GM11168 (cell line): ENCODE results near the gene PIK3C2A.

Experiments used
- in situ Hi-C: fragments of 300-500 bp; cut with MboI; formaldehyde crosslinking; loops from one replicate; pipeline ENCODE4 v1.12.0; 2022; ENCODE audit warnings: low sequenced_read_pairs; ENCODE audit not compliant: unreplicated experiment

The PIK3C2A gene

DNA sequence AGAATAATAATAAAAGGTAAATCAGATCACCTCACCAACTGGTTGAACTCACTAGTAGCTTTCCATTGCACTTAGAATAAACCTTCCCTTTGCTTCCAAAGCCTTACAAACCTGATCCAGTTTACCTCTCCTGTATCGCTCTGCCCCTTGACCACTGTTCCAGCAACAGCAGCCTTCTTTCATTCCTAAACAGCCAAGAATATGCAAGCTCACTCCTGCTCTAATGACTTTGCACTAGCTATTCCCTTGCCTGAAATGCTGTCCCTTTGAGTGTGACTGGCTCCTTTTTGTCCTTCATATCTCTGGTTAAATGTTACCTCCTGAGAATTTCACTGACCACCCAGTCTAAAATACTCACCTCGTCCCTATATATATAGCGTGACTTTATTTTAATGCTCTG, 9.6 kb upstream of the PIK3C2A start:
- in situ Hi-C loops = no loop called here

DNA sequence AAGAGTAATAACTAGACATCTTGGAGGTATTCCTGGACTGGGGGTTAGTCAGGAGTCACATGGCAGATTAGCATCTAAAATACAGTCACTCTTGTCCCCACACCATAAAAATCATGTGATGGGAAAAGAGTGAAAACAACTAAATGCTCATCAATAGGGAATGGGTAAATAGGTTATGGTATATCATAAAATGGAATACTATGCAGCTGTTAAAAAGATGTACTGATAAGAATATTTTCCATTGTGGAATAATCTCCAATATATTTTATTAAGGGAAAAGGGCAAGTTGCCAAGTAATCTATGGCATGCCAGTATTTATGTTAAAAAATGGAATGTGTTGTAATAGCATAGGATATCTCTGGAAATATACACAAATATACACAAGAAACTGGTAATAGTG, 6.6 kb upstream of the PIK3C2A start:
- in situ Hi-C loops = no loop called here

DNA sequence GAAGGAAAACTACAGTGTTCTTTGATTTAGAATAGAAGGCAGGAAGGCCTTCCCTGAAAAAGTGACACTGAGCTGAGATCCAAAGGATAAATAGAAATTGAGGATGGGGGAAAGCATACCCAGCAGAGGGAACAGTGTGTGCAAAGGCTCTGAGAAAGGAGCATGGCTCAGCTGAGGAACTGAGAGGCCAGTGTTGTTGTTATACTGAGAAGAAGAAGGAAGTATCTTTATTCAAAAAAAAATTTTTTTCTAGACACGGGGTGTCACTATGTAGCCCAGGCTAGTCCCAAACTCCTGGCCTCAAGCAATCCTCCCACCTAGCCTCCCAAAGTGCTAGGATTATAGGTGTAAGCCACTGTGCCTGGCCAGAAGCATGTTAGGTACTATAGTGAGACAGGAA, 3.5 kb upstream of the PIK3C2A start:
- in situ Hi-C loops = no loop called here

DNA sequence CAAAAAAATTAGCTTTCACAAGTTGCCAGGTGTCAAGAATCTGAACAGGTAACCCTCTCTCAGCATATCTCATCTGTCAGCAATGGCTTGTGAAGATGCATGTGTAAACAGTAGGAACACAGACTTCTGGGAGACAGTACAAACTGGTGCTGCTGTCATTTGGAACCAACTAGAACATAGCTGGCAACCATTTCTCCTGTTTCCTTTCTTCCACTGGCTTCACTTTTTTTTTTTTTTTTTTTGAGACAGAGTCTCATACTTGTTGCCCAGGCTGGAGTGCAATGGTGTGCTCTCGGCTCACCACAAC, 2.1 kb upstream of the PIK3C2A start:
- in situ Hi-C loops = no loop called here

DNA sequence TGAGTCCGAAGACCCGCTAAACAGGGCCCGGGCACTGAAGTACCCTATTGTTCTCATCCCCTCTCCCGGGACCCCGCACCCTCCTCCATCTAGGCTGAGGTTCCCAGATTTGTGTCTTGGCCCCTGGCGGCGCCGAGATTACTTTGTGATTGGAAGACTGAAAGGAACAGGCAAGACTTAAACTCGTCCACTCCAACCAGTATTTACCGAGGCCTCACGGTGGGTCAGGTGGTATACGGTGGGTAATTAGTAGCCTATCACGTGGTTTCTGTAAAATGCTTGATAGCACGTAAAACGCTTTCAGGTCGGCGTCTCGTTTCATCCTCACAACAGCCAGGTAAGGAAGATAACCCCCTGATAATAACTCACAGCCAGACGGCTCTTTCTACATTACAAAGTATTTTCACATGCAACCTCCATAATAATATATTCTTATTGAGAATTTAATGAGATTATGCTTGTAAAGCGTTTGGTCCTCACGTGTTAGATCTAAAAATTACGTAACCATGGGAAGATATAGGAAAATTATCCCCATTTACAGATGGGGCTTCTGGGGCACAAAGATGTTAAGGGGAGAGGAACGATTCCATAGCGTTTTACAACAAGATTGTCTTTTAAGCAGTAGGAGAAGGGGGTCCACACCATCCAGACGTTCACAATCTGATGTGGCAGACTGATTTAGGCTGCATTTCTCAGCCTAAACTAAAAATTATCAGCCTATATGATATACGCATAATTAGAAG, 642 bp upstream of the PIK3C2A start:
- in situ Hi-C loops = no loop called here

DNA sequence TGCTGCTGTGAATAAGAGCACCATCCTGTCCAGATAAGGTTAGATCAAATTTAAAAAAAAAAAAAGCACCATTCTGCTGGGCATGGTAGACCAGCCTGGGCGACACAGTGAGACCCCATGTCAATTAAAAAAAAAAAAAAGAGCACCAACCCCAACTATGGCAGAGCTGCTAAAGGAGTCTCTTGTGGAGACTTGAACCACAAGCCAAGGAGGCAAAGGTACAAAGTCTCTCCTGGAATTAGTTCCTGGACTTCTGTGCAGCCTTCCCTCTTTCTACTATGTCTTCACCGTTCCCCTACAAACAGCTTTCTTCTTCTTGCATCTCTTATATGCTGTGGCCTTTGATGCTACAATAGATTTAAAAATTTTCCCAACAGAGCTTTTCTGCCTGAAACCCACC, 1.3 kb downstream of the PIK3C2A start:
- in situ Hi-C loops = no loop called here

DNA sequence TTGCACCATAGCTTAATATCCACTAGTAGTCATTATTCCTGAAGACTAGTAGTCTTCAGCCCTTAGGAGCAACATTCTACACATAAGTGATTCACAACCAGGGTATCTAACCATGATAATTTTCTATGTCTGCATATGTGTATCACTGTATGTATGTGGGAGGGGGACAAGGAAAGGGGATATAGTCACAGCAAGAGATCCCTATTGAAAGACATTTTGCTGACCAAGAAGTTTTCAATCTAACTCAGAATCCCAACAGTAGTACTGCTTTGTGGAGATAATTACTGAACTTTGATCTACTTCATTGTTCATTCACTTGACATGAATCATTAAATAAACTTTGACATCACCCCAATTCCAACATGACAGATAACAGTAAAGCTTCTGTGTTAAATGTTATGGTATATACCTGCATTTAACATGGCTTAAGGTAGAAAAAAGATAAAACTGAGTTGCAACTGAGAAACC, 10.3 kb downstream of the PIK3C2A start:
- in situ Hi-C loops = no loop called here

DNA sequence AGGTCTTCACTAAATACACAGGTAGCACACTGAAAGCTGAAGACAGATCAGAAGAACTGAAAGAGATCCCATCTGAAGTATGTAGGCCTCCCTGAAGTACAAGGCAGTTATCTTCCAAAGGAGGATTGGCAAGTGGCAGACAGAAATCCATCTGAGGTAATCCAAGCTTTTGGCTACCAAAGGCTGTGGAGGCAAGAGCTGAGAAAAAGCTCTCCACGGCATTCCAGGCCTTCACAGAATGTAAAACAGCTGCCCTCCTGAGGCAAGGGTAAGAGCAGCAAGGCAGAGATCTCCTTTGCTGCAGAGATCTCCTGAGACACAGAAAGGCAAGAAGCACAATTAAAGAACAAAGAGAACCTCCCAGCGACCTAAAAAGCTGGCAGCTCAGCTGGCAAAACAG, 19.1 kb downstream of the PIK3C2A start:
- in situ Hi-C loops = no loop called here

DNA sequence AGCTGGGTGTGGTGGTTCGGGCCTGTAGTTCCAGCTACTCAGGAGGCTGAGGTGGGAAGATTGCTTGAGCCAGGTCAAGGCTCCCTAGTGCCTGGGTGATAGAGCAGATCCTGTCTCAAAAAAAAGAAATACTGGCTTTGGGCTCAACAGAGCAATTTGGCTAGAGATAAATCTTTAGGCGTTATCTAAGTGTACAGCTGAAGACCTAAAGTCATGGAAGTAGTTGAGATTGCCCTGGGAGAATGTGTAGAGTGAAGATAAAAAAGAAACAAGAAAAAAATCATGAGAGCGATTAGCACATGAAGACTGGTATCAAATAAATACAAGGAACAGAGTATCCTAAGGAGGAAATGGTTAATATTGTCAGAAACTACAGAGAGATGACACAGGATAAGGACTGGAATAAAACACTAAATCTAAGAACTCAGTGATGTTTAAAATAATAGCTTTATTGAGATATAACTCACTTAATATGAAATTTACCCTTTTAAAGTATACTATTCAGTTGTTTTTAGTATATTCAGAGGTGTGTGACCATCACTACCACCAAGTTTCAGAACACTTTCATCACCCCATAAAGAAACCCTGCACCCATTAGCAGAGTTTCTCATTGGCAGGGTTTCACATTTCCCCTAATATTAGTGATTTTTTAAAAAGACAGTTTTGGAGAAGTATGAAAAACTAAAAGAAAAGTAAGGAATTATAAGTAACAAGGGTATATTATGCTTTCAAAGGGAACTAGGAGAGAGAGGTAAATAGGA, 20.7 kb downstream of the PIK3C2A start:
- in situ Hi-C loops = no loop called here

DNA sequence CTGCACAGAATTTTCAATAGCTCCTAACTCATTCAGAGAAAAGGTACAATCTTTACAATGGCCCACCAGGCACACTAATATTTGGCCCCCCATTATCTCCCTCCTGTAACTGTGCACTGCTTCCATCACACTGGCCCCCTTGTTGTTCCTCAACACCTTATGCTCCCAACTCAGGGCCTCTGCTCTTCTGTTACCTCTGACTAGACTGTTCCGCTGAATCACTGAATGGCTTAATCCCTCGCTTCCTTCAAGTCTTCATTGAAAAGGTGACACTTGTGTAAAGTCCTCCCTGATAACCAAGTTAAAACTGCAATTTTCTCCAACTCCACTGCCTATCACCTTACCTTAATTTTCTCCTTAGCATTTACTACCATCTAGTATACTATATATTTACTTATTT, 21.8 kb downstream of the PIK3C2A start:
- in situ Hi-C loops = no loop called here

DNA sequence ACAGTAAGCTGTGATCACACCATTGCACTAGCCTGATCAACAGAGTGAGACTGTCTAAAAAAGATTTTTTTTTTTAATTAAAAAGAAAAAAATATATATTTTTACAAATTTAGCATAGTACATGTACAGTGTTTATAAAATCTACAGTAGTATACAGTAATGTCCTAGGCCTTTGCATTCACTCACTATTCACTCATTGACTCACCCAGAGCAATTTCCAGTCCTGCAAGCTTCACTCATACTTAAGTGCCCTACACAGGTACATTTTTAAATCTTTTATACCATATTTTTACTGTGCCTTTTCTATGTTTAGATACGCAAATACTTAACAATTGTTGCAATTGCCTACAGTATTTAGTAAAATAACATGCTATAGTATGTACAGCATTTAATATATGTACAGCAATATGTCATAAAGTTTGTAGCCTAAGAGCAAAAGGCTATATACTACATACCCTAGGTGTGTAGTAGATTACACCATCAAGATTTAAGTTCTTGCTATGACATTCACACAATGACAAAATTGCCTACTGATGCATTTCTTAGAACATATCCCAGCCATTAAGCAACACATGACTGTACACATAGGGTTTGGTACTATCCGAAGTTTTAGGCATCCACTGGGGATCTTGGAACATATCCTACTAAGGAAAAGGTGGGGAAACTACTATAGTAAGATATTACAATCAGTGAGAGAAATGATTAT, 22.8 kb downstream of the PIK3C2A start:
- in situ Hi-C loops = no loop called here

DNA sequence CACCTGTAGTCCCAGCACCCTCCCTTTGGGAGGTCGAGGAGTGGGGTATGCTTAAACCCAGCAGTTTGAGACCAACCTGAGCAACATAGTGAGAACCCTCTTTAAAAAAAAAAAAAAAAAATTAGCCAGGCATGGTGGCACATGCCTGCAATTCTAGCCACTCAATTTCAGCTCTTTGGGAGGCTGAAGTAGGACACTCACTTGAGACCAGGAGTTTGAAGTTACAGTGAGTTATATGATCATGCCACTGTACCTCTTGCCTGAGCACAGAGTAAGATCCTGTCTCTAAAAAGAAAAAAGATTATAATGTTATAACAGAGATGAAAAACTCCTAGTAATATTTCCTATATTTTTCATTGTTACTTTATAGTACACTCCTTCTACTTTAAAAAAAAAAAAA, 23.9 kb downstream of the PIK3C2A start:
- in situ Hi-C loops = no loop called here

DNA sequence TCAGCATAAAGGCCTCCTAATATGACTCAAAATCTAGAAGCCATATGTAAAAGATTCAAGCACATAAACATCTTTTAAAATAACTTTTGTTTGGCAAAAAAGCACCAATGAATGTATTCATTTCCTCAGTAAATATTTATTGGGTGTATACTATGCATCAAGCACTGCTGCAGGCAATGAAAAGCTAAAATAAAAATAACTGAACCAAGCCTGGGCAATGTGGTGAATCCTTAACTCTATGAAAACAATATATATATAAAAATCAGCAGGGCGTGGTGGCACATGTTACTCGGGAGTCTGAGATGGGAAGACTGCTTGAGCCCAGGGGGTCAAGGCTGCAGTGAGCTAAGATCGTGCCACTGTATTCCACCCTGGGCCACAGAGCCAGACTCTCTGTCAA, 27.8 kb downstream of the PIK3C2A start:
- in situ Hi-C loops = no loop called here

DNA sequence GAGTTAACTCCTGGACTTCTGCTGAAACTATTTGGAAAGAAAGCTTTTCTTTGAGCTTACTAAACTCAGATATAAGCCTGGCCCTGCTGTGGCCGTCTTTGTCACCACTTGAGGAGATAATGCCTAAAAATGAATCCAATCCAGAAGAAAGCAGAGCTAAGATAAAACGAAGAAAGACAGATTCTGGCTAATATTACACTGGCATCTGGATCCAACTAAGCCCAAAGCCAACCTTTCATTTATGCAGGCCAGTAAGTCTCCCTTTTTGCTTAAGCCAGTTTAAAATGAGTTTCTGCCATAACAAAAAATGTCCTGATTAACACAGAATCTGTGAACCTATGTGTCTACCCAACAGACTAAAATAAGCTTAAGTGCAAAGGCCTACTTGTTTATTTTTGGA, 34.5 kb downstream of the PIK3C2A start:
- in situ Hi-C loops = no loop called here

DNA sequence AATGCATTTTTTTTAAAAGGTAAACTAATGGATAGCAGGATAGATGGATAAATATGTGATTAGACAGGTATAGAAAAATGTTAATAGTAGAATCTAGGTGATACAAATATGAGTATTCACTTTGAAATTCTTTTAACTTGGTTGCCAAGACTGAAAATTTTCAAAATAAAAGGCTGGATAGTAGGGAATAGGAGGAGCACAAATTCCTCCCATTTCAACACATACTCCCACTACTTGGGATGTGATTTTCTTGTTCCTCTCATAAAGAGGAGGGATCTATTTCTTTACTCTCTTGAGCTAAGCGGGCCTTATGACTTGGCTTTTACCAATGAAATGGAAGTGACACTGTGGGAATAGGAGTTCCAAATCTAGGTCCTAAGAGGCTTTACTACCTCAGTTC, 35.9 kb downstream of the PIK3C2A start:
- in situ Hi-C loops = no loop called here

DNA sequence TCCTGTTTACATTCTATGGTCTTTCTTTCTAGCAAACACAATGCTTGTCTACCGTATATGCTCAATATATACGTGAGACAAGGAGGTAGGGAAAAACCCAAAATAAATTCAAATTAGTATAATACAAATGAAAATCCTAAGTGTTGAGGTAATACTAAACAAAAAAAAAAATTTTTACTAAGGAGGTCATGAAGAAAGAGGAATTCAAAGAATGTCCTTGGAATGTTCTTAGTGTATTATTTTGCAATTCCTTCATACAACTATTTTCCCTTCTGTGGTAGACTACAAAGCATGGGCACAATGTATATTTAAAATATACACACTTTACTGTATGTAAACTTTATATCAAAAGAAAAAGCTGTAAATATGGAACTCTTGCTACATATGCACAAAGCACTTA, 36.4 kb downstream of the PIK3C2A start:
- in situ Hi-C loops = no loop called here

DNA sequence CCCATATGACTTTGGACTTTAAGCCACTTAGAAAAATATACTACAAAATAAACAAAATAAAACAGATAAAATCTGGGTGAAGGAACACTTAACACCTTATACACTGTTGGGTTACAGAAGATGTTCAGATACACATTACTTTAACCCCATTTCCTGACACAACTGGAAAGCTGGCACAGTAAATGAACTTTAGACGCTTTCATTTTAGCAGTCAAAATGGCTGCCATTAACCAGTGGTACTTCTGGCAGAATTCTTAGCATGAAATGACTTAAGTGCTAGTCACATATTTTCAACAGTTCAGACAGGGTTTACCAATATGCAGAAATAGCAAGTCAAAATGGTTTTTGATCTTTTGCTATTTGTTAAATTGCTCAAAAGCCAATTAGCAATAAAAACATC, 37.9 kb downstream of the PIK3C2A start:
- in situ Hi-C loops = no loop called here

DNA sequence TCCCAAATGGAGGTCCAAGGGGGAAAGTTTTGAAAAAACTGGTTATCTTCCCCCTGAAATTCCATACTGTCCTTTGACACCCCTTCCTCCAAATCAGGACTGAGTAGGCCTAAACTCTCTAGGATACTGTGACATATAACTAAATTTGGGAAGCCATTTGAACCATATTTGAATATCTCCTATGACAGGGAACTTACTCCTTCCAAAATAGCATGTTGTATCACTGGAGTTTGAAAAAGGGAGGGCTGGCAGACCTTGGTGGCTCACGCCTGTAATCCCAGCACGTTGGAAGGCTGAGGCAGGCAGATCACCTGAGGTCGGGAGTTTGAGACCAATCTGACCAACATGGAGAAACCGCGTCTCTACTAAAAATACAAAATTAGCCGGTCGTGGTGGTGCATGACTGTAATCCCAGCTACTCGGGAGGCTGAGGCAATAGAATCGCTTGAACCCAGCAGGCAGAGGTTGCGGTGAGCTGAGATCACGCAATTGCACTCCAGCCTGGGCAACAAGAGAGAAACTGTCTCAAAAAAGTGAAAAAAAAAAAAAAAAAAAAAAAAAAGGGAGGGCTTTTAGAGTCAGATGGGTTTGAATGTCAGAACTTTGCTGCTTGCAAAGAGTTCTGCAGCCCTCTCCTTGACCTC, 42.4 kb downstream of the PIK3C2A start:
- in situ Hi-C loops = no loop called here

DNA sequence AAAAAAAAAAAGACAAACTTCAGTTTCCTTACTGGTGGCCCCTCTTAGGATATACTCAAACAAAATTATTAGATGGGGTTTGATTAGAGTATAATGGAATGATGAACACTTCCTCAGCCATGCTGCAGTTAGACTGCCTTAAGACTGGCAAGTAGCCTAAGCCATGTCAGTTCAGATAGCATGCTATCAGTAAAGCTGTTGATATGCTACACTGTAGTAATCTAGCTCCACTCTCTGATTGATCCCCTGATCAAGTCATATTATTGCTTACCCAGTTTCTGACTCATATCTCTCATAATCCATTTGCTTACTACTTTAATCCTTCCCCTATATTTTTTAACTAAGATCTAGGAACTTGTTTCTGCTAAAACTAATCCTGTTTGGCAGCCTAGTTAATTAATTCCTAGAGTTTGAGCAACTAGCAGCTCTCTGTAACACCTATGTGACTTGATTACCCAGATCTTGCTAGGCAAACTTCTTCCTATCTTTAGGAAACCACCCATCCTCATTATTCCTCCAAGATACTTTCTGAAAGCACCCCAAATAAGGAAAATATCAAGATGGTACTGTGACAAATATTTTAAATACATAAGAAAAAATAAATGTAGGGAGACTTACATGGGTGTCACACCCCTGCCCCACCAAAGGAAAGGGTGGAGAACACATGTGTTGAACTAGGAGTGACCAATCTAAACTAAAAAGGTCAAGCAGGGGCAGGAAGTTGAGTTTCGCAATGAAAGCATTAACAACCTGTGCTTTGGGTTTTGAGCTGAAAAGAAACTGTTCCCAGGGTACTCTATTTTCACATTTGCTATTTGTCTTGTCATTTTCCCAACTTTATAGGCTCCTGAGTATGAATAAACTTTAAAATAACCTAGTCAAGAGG, 43.2 kb downstream of the PIK3C2A start:
- in situ Hi-C loops = no loop called here

DNA sequence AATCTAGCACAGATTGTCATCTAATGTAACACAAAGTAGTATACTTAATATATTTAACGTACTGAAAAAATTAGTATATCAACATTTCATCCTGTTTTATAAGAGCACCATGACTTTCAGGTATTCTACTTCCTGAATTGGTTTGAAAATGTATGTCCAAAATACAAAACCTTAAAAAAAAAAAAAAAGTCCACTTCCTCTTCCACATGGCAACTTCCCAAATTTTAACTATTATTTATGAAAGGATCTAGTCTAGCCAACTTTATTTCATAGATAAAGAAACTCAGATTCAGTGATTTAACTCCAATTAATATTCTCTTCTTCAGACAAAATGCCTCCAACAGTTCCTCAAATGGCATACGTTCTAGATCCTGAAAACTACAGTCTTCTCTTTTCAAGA, 44.0 kb downstream of the PIK3C2A start:
- in situ Hi-C loops = no loop called here
